CD14-positive monocyte (primary cell): ENCODE results near the gene ALPI. TPM values are rescaled to one million over a fixed set of nuclear protein-coding genes. Genes with fewer than 3 reads are reported as not detected.
"Not testable (repeated sequence)": the region's sequence is repeated elsewhere in the genome, so short reads cannot be mapped to it uniquely, and the experiment has no call there.

ENCODE experiments used
- DNase-seq, 3 donors: peaks; one replicate each; pipeline ENCODE4 v3.0.0-alpha.2; 2011 to 2022
- H2AFZ ChIP-seq: 2 replicates; pipeline ENCODE4 v1.6.0; 2012; ENCODE audit warnings: mild to moderate bottlenecking, low read depth, low read length, inconsistent platforms; ENCODE audit not compliant: insufficient read depth, poor library complexity, severe bottlenecking
- H3K27ac ChIP-seq, 2 donors: 1 replicate in 1 of 2; 2 replicates in 1 of 2; pipeline ENCODE4 v1.5.1; 2012 to 2013; ENCODE audit warnings: low read length in 2 of 2, control low read depth in 1 of 2, inconsistent platforms in 1 of 2, low read depth in 1 of 2, mild to moderate bottlenecking in 1 of 2
- H3K27me3 ChIP-seq, 2 donors: one replicate each; pipeline versions ENCODE4 v1.6.0 to v1.6.1; 2011 to 2013; ENCODE audit warnings: low read length in 2 of 2; ENCODE audit not compliant: control insufficient read depth in 2 of 2, insufficient read depth in 2 of 2
- H3K36me3 ChIP-seq, 2 donors: replicated peaks in 1 of 2; 1 replicate in 1 of 2; 2 replicates in 1 of 2; pipeline versions ENCODE4 v1.5.1 to v1.6.1; 2012 to 2013; ENCODE audit warnings: low read length in 2 of 2, control low read depth in 1 of 2, inconsistent platforms in 1 of 2, mild to moderate bottlenecking in 1 of 2; ENCODE audit not compliant: insufficient read depth in 2 of 2, control insufficient read depth in 1 of 2
- H3K4me1 ChIP-seq, 2 donors: 1 replicate in 1 of 2; 2 replicates in 1 of 2; pipeline versions ENCODE4 v1.5.1 to v1.6.1; 2012 to 2013; ENCODE audit warnings: low read length in 2 of 2, control low read depth in 1 of 2, inconsistent platforms in 1 of 2, mild to moderate bottlenecking in 1 of 2, moderate library complexity in 1 of 2; ENCODE audit not compliant: insufficient read depth in 2 of 2, control insufficient read depth in 1 of 2
- H3K4me2 ChIP-seq: replicated peaks from 2 replicates; pipeline ENCODE3; 2012; ENCODE audit warnings: low read length, moderate library complexity, mild to moderate bottlenecking; ENCODE audit not compliant: poor library complexity, severe bottlenecking; ENCODE audit errors: extremely low read depth
- H3K4me3 ChIP-seq, 3 experiments: fragments of 200-600 bp in 1 of 3; sonication (generic) in 1 of 3; replicated peaks in 1 of 3; 1 replicate in 2 of 3; 2 replicates in 1 of 3; pipeline ENCODE4 v1.5.1; 2011 to 2013; ENCODE audit warnings: low read length in 3 of 3, mild to moderate bottlenecking in 3 of 3, control low read depth in 2 of 3, low read depth in 2 of 3, inconsistent platforms in 1 of 3, moderate library complexity in 1 of 3
- H3K79me2 ChIP-seq: 2 replicates; pipeline ENCODE4 v1.6.0; 2012; ENCODE audit warnings: mild to moderate bottlenecking, control low read depth, inconsistent platforms, low read length, moderate library complexity; ENCODE audit not compliant: insufficient read depth
- H3K9ac ChIP-seq: 2 replicates; pipeline ENCODE4 v1.6.0; 2017; ENCODE audit warnings: low read length, mild to moderate bottlenecking; ENCODE audit not compliant: insufficient read depth, poor library complexity, severe bottlenecking
- H3K9me3 ChIP-seq, 2 donors: replicated peaks in 1 of 2; 1 replicate in 1 of 2; 2 replicates in 1 of 2; pipeline versions ENCODE4 v1.5.1 to v1.6.1; 2012 to 2013; ENCODE audit warnings: low read length in 2 of 2, control low read depth in 1 of 2; ENCODE audit not compliant: control insufficient read depth in 1 of 2, insufficient read depth in 1 of 2
- H4K20me1 ChIP-seq: 2 replicates; pipeline ENCODE4 v1.6.0; 2012; ENCODE audit warnings: mild to moderate bottlenecking, low read length, control low read depth, moderate library complexity; ENCODE audit not compliant: insufficient read depth
- H3K27ac Mint-ChIP-seq, 7 donors: one replicate each; pipeline ENCODE4 v1.8.0; 2020; ENCODE audit warnings: mild to moderate bottlenecking in 7 of 7, mixed read lengths in 7 of 7, moderate library complexity in 6 of 7, inconsistent platforms in 2 of 7
- H3K27me3 Mint-ChIP-seq, 3 donors: one replicate each; pipeline ENCODE4 v1.8.0; 2021 to 2022; ENCODE audit warnings: low read depth in 3 of 3, mild to moderate bottlenecking in 3 of 3, mixed read lengths in 3 of 3, moderate library complexity in 3 of 3, inconsistent platforms in 1 of 3
- H3K36me3 Mint-ChIP-seq, 2 donors: one replicate each; pipeline ENCODE4 v1.8.0; 2020; ENCODE audit warnings: mixed read lengths in 2 of 2, inconsistent platforms in 1 of 2, mild to moderate bottlenecking in 1 of 2
- H3K4me1 Mint-ChIP-seq: one replicate; pipeline ENCODE4 v1.8.0; 2020; ENCODE audit warnings: mild to moderate bottlenecking, mixed read lengths
- H3K4me3 Mint-ChIP-seq, 2 donors: one replicate each; pipeline ENCODE4 v1.8.0; 2020; ENCODE audit warnings: mild to moderate bottlenecking in 2 of 2, mixed read lengths in 2 of 2, moderate library complexity in 1 of 2
- H3K9me3 Mint-ChIP-seq, 7 donors: one replicate each; pipeline ENCODE4 v1.8.0; 2020 to 2022; ENCODE audit warnings: mixed read lengths in 7 of 7, mild to moderate bottlenecking in 6 of 7, moderate library complexity in 6 of 7, inconsistent platforms in 2 of 7
- WGBS: methylation state at CpG from one replicate; pipeline ENCODE4 v1.1.5; 2013; ENCODE audit warnings: missing lambda C conversion rate; ENCODE audit not compliant: insufficient coverage; 5-methylcytosine and 5-hydroxymethylcytosine counted together
- intact Hi-C, 2 donors: fragments of 100-400 bp; cut with micrococcal nuclease; formaldehyde crosslinking; loops; one replicate each; pipeline versions ENCODE4 v1.15.0 to v1.15.1; 2023
- polyA plus RNA-seq, 3 donors: library from polyadenylated mRNA; depleted of rRNA in 1 of 3; unstranded in 2 of 3; stranded (reverse) in 1 of 3; fragments of 300-500 nt in 2 of 3; fragments of >200 nt in 1 of 3; fragmentation: Illumina TruSeq in 2 of 3; gene quantifications; 1 replicate in 2 of 3; 2 replicates in 1 of 3; pipeline ENCODE4 v1.2.3, GENCODE V29; 2012 to 2021
- TF ChIP-seq, protein P1 (sequence below): fragments of 200-600 bp; IDR thresholded peaks from one replicate; pipeline ENCODE4 v1.8.0; 2022; ENCODE audit warnings: antibody characterized with exemption, mild to moderate bottlenecking

Gene ALPI
- polyA plus RNA-seq, 3 donors = not detected

DNA sequence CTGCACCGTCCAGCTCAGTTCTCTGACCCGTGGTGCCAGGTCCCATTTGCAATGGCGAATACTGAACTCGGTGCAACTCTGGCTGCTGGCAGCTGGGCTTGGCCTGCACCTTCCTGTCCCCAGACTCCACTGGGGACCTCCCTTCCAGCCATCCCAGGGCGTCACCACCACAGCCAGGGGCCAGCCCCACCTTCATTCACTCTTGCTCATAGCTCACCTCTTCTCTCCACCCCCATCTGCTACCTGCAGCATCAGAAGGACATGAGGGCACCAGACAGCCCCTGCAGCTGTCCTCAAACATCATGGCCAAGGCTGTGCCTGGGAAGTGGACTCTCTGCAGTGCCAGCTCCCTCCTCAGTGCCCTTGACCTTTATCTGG, 16.2 kb upstream of the ALPI start:
- peak overlapping the region in 1 of 7 donors; percentile 66 for H3K27ac Mint-ChIP-seq
- Histone ChIP-seq H3K4me3 (no peak overlapping the region), H3K9me3 (no peaks in the 10 kb centered on the region), H3K79me2 (no peaks in the 10 kb centered on the region), H3K4me1 (no peaks in the 10 kb centered on the region), H3K9ac (no peak overlapping the region), H3K27me3 (no peaks in the 10 kb centered on the region), H3K4me2 (no peak overlapping the region), H3K36me3 (no peaks in the 10 kb centered on the region), H2AFZ (no peak overlapping the region), H4K20me1 (no peaks in the 10 kb centered on the region), H3K27ac (no peak overlapping the region)
- no peak for DNase-seq
- intact Hi-C loops = loop anchor here (2.0 to 5.0 kb wide), 2 partner anchors 527 to 533 kb away; no protein-coding TSS in a partner anchor
- H3K4me3 Mint-ChIP-seq = peak overlapping the region in 1 of 2 donors; percentile 46
- peaks cover 3% of the 10 kb centered on the region for H3K4me1 Mint-ChIP-seq
- H3K9me3 Mint-ChIP-seq = no peaks in the 10 kb centered on the region
- TF ChIP-seq, protein P1, sequence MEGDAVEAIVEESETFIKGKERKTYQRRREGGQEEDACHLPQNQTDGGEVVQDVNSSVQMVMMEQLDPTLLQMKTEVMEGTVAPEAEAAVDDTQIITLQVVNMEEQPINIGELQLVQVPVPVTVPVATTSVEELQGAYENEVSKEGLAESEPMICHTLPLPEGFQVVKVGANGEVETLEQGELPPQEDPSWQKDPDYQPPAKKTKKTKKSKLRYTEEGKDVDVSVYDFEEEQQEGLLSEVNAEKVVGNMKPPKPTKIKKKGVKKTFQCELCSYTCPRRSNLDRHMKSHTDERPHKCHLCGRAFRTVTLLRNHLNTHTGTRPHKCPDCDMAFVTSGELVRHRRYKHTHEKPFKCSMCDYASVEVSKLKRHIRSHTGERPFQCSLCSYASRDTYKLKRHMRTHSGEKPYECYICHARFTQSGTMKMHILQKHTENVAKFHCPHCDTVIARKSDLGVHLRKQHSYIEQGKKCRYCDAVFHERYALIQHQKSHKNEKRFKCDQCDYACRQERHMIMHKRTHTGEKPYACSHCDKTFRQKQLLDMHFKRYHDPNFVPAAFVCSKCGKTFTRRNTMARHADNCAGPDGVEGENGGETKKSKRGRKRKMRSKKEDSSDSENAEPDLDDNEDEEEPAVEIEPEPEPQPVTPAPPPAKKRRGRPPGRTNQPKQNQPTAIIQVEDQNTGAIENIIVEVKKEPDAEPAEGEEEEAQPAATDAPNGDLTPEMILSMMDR = peak; percentile 57
- H3K27me3 Mint-ChIP-seq = peaks cover 0 to 14% (median 13%) of the 10 kb centered on the region in 3 donors
- 33% methylated on average over 4 of the region's 5 CpGs for WGBS
- no peaks in the 10 kb centered on the region for H3K36me3 Mint-ChIP-seq

DNA sequence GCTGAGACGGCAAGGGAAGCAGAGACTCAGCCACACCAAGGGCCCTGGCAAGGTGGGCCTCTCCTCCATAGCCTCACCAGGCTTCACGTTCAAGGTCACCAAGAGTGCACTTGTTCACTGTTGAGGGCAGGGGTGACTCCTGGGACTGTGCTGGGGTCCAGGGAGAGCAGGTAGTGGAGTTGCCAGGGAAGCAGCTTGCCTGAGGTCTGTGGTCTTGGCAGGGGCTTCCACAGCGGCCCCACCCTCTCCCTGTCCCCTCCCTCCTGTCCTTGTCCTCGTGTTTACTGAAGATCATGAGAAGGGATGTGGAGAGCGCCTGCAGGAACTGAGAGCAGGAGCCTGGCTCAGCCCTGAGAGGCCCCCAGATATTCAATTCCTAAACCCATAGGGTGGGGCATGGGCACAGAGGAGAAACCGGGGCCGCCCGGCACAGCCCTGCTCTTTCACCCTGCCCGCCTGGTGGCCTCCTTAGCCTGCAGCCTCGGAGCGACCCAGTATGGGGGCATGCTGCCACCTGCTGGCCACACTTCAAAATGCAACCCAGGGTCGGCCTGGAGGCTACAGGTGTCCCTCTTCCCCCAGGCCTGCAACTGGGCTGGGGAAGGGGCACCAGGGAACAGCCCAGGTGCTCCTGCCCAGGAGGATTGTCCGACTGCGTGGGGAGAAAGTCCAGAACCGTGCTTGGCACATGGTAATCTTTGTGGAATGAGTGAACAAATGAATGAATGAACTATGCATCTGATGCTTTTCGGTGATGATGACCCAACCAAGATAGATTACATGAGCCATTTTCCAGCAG, 15.5 kb upstream of the ALPI start:
- H3K4me3 ChIP-seq, H3K9me3 Mint-ChIP-seq, H3K4me2 ChIP-seq, H3K9me3 ChIP-seq, H3K27me3 ChIP-seq, H4K20me1 ChIP-seq, H3K36me3 ChIP-seq, H3K36me3 Mint-ChIP-seq, H3K27ac ChIP-seq, H3K9ac ChIP-seq, H3K4me1 ChIP-seq, H2AFZ ChIP-seq, H3K4me1 Mint-ChIP-seq, H3K79me2 ChIP-seq: not testable (repeated sequence)
- intact Hi-C loops = loop anchor here in 1 of 2 donors (2.0 kb wide), 1 partner anchor 534 kb away; no protein-coding TSS in a partner anchor
- TF ChIP-seq, protein P1 = peak; percentile 87
- Mint-ChIP-seq H3K4me3 (peak overlapping the region in 1 of 2 donors; percentile 11), H3K27ac (peak overlapping the region in 2 of 7 donors; percentile 4 to 66), H3K27me3 (peaks cover 0 to 14% (median 13%) of the 10 kb centered on the region in 3 donors)
- WGBS = 13% methylated on average over 12 of the region's 16 CpGs
- DNase-seq = peak; percentile 50 to 71 (median 67)
